Measurements from ENCODE around the gene KCTD10. TPM values are rescaled to one million over a fixed set of nuclear protein-coding genes. Genes with fewer than 3 reads are reported as not detected.

KCTD10 gene
- total RNA-seq, 1 experiment from 2014 or later = 71.3 TPM

GRCh38 chr12:109518820-109519665, 41.9 kb upstream of the KCTD10 start:
- Histone ChIP-seq H4K5ac (ENCODE audit: insufficient read length, low read depth, low read length) (no peak overlapping the region), H3K79me1 (ENCODE audit: insufficient read depth, low read depth, low read length, poor library complexity, severe bottlenecking) (no peaks in the 10 kb centered on the region), H3K27me3 (ENCODE audit: insufficient read depth, low read length) (no peaks in the 10 kb centered on the region), H3K79me2 (ENCODE audit: insufficient read depth, low read length) (no peaks in the 10 kb centered on the region), H4K20me1 (ENCODE audit: control insufficient read depth, insufficient read depth, insufficient read length) (no peaks in the 10 kb centered on the region), H3K4me1 (ENCODE audit: insufficient read depth, low read length) (no peaks in the 10 kb centered on the region), H2BK5ac (ENCODE audit: insufficient read length, low read length) (no peak overlapping the region), H3K56ac (ENCODE audit: insufficient read length, low read depth, low read length) (no peak overlapping the region), H3K18ac (ENCODE audit: insufficient read length, low read depth, low read length) (no peak overlapping the region), H2BK15ac (ENCODE audit: low read depth, low read length) (no peak overlapping the region), H3T11ph (ENCODE audit: low read length) (no peak overlapping the region), H3K4ac (ENCODE audit: low read depth, low read length) (no peak overlapping the region), H3K14ac (ENCODE audit: insufficient read depth, low read length) (no peak overlapping the region), H2AK5ac (ENCODE audit: insufficient read length, low read length) (no peak overlapping the region), H2BK20ac (ENCODE audit: low read depth, low read length, poor library complexity, severe bottlenecking) (no peak overlapping the region), H2BK12ac (ENCODE audit: insufficient read length, low read depth, low read length) (no peak overlapping the region), H3K23ac (ENCODE audit: insufficient read length, low read depth, low read length) (no peak overlapping the region), H3K4me2 (ENCODE audit: insufficient read depth, insufficient read length, low read length) (no peak overlapping the region), H3K9me3 (ENCODE audit: control insufficient read depth, low read depth, low read length) (no peaks in the 10 kb centered on the region), H4K91ac (ENCODE audit: insufficient read length, low read depth, low read length) (no peak overlapping the region), H3K9ac (ENCODE audit: extremely low read depth, insufficient read length, low read length) (no peak overlapping the region), H2BK120ac (ENCODE audit: low read depth, low read length, poor library complexity, severe bottlenecking) (no peak overlapping the region), H2AFZ (ENCODE audit: low read length) (no peak overlapping the region), H3K23me2 (ENCODE audit: insufficient read length, low read depth, low read length, poor library complexity, severe bottlenecking) (no peaks in the 10 kb centered on the region), H4K8ac (replicated peaks; ENCODE audit: insufficient read length, low read depth, low read length) (no peak overlapping the region), H3K27ac (ENCODE audit: insufficient read length, low read depth, low read length) (no peak overlapping the region)
- no peaks in the 10 kb centered on the region for H3K27me3 Mint-ChIP-seq (ENCODE audit: low read depth)
- TF ChIP-seq, protein P1, sequence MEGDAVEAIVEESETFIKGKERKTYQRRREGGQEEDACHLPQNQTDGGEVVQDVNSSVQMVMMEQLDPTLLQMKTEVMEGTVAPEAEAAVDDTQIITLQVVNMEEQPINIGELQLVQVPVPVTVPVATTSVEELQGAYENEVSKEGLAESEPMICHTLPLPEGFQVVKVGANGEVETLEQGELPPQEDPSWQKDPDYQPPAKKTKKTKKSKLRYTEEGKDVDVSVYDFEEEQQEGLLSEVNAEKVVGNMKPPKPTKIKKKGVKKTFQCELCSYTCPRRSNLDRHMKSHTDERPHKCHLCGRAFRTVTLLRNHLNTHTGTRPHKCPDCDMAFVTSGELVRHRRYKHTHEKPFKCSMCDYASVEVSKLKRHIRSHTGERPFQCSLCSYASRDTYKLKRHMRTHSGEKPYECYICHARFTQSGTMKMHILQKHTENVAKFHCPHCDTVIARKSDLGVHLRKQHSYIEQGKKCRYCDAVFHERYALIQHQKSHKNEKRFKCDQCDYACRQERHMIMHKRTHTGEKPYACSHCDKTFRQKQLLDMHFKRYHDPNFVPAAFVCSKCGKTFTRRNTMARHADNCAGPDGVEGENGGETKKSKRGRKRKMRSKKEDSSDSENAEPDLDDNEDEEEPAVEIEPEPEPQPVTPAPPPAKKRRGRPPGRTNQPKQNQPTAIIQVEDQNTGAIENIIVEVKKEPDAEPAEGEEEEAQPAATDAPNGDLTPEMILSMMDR (conservative IDR thresholded peaks at IDR 0.05) = peak; percentile 93
- peak; percentile 62 for DNase-seq
- peak overlapping the region in 2 of 3 experiments; percentile 89 to 94; a peak in 4 of 7 replicates for H3K27ac Mint-ChIP-seq
- H3K36me3 Mint-ChIP-seq (ENCODE audit: insufficient read depth in 1 of 3, low read depth in 3 of 3) = peaks cover 7 to 69% (median 51%) of the 10 kb centered on the region in 3 experiments
- H3K4me1 Mint-ChIP-seq = peaks cover 6 to 17% of the 10 kb centered on the region in 2 experiments
- H3K4me3 Mint-ChIP-seq = no peak overlapping the region
- no CpG with 5 or more reads among the region's 11 CpGs for WGBS (ENCODE audit: extremely low coverage, insufficient read length, low lambda C conversion rate)
- no peaks in the 10 kb centered on the region for H3K9me3 Mint-ChIP-seq
